Measurements from ENCODE around the gene MTSS2. TPM values are rescaled to one million over a fixed set of nuclear protein-coding genes. Genes with fewer than 3 reads are reported as not detected.

The MTSS2 gene
- total RNA-seq, 1 donor from 2014 or later: 60.8 TPM

GRCh38 chr16:70701036-70701435 is 15.2 kb upstream of the MTSS2 start:
- DNase-seq (no peak), ATAC-seq (no peak)
- TF ChIP-seq CTCF (IDR thresholded peaks at IDR 0.05): no peak
- H3K4me3 ChIP-seq: no peak overlapping the region
- H3K27ac ChIP-seq: no peak overlapping the region
- intact Hi-C loops (cut with DNase I): no loop called here
- no peaks in the 10 kb centered on the region for H3K9me3 ChIP-seq
- H3K27me3 ChIP-seq (ENCODE audit: low read depth): no peaks in the 10 kb centered on the region
- H3K36me3 ChIP-seq: peaks cover 9% of the 10 kb centered on the region
- H3K4me1 ChIP-seq: peaks cover 62% of the 10 kb centered on the region

DNA sequence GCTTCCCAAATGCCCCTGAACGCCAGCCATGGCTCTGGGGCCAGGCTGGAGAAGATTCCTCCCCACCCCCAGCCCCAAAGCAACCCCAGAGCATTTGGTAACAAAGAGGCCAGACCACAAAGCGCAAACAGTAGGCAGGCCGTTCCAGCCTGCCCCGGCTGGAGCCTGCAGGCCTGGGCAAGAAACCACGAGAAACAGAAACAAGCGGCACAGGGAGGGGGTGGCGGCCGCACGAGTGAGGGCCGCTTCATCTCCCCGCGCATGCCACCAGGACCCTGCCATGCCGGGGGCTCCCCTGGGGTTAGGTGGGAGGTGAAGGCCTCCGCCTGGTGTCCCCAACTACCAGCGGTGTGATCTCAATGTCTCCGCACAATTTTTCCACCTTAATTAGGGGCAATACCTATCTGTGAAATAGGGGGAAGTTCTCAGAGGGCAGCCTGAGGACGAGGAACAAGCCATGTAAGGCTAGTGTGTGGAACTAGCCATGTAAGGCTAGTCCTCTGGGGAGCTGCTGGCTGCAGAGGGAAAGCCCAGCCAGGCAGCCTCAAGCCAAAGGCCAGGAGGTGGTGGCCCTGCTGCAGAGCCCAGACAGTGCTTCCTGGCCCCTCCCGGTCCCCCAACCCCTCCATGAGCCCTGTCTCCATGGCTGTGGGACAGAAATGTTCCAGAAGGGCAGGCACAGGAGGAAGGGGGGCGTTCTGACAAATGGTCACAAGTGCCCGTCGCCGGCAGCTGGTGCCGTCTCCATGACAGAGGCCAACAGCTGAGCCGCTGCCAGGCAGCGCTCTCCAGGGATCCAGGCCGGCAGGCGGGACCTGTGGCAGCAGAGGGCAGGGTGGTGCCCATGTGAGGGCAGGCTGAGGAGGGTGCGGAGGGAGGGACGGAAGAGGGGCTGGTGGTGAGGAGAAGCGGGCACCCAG is 14.5 kb upstream of the MTSS2 start:
- DNase-seq (peak; percentile 65), ATAC-seq (peak in 1 of 2 donors; percentile 27)
- TF ChIP-seq CTCF (IDR thresholded peaks at IDR 0.05): no peak
- H3K4me3 ChIP-seq: no peak overlapping the region
- no peaks in the 10 kb centered on the region for H3K9me3 ChIP-seq
- intact Hi-C loops (cut with DNase I): no loop called here
- H3K36me3 ChIP-seq: peaks cover 14% of the 10 kb centered on the region
- no peaks in the 10 kb centered on the region for H3K27me3 ChIP-seq (ENCODE audit: low read depth)
- H3K27ac ChIP-seq: no peak overlapping the region
- H3K4me1 ChIP-seq: peaks cover 66% of the 10 kb centered on the region

GRCh38 chr16:70699696-70700095 is 13.8 kb upstream of the MTSS2 start:
- Histone ChIP-seq H3K27me3 (ENCODE audit: low read depth) (no peaks in the 10 kb centered on the region), H3K36me3 (peaks cover 14% of the 10 kb centered on the region), H3K4me1 (peaks cover 72% of the 10 kb centered on the region), H3K4me3 (no peak overlapping the region), H3K9me3 (no peaks in the 10 kb centered on the region), H3K27ac (no peak overlapping the region)
- DNase-seq: no peak
- intact Hi-C loops (cut with DNase I): no loop called here
- TF ChIP-seq CTCF (IDR thresholded peaks at IDR 0.05): no peak
- ATAC-seq: no peak

GRCh38 chr16:70698901-70699300 is 13.0 kb upstream of the MTSS2 start:
- intact Hi-C loops (cut with DNase I): no loop called here
- H3K4me3 ChIP-seq: no peak overlapping the region
- DNase-seq (no peak), ATAC-seq (no peak)
- no peak for TF ChIP-seq CTCF (IDR thresholded peaks at IDR 0.05)
- no peaks in the 10 kb centered on the region for H3K27me3 ChIP-seq (ENCODE audit: low read depth)
- peaks cover 14% of the 10 kb centered on the region for H3K36me3 ChIP-seq
- peaks cover 80% of the 10 kb centered on the region for H3K4me1 ChIP-seq
- H3K9me3 ChIP-seq: no peaks in the 10 kb centered on the region
- no peak overlapping the region for H3K27ac ChIP-seq

DNA sequence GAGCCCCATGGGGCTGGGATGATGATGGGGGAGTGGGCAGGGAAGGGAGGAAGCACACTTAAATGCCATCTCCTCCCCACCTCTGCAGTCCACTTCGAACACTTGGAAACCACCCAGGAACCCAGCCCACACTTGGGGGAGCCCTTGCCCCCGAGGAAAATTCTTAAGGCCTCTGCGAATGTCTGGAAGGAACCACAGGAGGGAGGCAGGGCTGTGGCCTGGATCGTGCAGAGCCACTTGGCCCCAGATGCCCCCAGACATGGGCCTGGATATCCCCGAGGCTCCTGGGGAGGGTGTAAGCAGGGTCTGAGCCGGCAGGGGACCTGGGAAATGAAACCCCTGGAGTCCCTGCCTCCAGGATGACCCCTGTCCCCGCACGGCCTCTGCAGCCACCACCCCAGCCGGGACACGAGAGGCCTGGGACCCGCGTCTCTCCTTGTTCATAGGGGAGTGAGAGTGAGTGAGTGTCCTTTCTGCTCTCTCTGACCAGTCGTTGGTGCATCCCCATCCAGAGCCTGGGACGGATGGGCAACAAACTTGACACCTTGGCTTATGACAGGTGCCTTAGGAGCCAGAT is 11.8 kb upstream of the MTSS2 start:
- peaks cover 80% of the 10 kb centered on the region for H3K4me1 ChIP-seq

More for the DNA sequence above, 11.8 kb upstream of the MTSS2 start:
- no peaks in the 10 kb centered on the region for H3K9me3 ChIP-seq
- no peaks in the 10 kb centered on the region for H3K27me3 ChIP-seq (ENCODE audit: low read depth)
- DNase-seq (no peak), ATAC-seq (no peak)
- intact Hi-C loops (cut with DNase I): no loop called here
- TF ChIP-seq CTCF (IDR thresholded peaks at IDR 0.05): peak; percentile 6
- H3K36me3 ChIP-seq: peaks cover 14% of the 10 kb centered on the region
- no peak overlapping the region for H3K4me3 ChIP-seq
- peak overlapping the region; percentile 75 for H3K27ac ChIP-seq
